ENCODE data around the gene CREB3. TPM values are rescaled to one million over a fixed set of nuclear protein-coding genes. Genes with fewer than 3 reads are reported as not detected.

CREB3 gene
- total RNA-seq, 1 donor from 2014 or later: 28.1 TPM

- intact Hi-C loops (cut with DNase I): no loop called here
- Histone ChIP-seq H3K9me3 (no peaks in the 10 kb centered on the region), H3K36me3 (peaks cover 100% of the 10 kb centered on the region), H3K27me3 (ENCODE audit: low read depth) (no peaks in the 10 kb centered on the region), H3K27ac (no peak overlapping the region), H3K4me1 (no peaks in the 10 kb centered on the region), H3K4me3 (no peak overlapping the region)
- no peak for DNase-seq
- TF ChIP-seq, protein P1, sequence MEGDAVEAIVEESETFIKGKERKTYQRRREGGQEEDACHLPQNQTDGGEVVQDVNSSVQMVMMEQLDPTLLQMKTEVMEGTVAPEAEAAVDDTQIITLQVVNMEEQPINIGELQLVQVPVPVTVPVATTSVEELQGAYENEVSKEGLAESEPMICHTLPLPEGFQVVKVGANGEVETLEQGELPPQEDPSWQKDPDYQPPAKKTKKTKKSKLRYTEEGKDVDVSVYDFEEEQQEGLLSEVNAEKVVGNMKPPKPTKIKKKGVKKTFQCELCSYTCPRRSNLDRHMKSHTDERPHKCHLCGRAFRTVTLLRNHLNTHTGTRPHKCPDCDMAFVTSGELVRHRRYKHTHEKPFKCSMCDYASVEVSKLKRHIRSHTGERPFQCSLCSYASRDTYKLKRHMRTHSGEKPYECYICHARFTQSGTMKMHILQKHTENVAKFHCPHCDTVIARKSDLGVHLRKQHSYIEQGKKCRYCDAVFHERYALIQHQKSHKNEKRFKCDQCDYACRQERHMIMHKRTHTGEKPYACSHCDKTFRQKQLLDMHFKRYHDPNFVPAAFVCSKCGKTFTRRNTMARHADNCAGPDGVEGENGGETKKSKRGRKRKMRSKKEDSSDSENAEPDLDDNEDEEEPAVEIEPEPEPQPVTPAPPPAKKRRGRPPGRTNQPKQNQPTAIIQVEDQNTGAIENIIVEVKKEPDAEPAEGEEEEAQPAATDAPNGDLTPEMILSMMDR (IDR thresholded peaks at IDR 0.05): no peak
- ATAC-seq: no peak
Observed at GRCh38 chr9:35703906-35704672, 28.4 kb upstream of the CREB3 start.

DNA sequence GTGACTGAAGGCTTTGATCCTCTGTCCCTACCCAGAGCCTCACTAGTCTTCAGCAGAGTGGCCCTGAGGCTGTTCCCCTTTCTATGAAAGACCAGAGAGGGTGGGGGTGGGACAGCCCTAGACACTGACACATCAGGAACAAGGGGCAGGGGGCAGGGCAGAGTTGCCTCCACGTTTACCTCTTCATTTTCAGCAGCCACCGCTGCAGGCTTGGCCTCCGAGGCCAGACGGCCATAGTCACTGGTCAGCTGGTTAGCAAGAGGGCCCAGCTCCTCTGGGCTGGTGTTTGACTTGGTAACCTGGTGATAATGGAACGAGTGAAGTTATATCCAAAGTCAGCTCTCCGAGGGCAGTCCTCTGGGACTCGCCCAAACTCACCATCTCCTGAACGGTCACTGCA is 27.1 kb upstream of the CREB3 start:
- no peak for DNase-seq
- Histone ChIP-seq H3K27me3 (ENCODE audit: low read depth) (no peaks in the 10 kb centered on the region), H3K4me1 (no peaks in the 10 kb centered on the region), H3K4me3 (no peak overlapping the region), H3K27ac (no peak overlapping the region), H3K9me3 (no peaks in the 10 kb centered on the region), H3K36me3 (peaks cover 100% of the 10 kb centered on the region)
- no peak for ATAC-seq
- TF ChIP-seq, protein P1 (IDR thresholded peaks at IDR 0.05): no peak
- intact Hi-C loops (cut with DNase I): no loop called here

DNA sequence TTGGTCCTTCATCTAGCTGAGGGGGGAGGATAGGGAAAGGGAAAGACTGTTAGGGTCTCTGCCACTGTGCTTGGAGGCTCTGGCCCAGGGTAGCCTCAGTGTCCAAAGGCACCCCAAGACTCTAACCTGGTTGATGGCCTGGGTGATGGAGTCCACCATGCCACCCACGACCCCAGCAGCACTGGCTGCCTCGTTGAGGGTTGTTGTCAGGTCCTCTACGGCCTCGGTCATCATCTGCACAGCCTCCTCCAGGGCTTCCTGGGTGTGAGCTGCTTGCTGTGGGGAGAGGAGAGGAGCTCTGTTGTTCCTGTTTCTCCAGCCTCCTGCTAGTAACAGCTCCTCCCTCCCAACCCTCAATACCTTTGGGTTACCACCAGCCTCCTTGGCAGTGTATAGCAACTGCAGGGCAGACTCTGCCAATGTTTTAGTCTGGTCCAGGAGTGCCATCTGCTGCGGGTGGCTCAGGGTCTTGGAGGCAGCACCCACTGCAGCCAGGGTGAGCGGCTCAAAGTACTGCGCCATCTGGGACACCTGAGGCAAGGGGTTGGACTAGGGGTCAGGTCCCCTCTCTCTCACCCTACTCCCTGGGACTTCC is 26.5 kb upstream of the CREB3 start:
- ATAC-seq (no peak), DNase-seq (no peak)
- no peak overlapping the region for H3K4me3 ChIP-seq
- TF ChIP-seq, protein P1 (IDR thresholded peaks at IDR 0.05): no peak
- no peak overlapping the region for H3K27ac ChIP-seq
- H3K27me3 ChIP-seq (ENCODE audit: low read depth): no peaks in the 10 kb centered on the region
- no peaks in the 10 kb centered on the region for H3K4me1 ChIP-seq
- intact Hi-C loops (cut with DNase I): no loop called here
- no peaks in the 10 kb centered on the region for H3K9me3 ChIP-seq
- peaks cover 100% of the 10 kb centered on the region for H3K36me3 ChIP-seq

- no peak overlapping the region for H3K4me3 ChIP-seq
- no peak for ATAC-seq
- no peaks in the 10 kb centered on the region for H3K27me3 ChIP-seq (ENCODE audit: low read depth)
- no peaks in the 10 kb centered on the region for H3K4me1 ChIP-seq
- no peak overlapping the region for H3K27ac ChIP-seq
- TF ChIP-seq, protein P1 (IDR thresholded peaks at IDR 0.05): no peak
- H3K9me3 ChIP-seq: no peaks in the 10 kb centered on the region
- no peak for DNase-seq
- intact Hi-C loops (cut with DNase I): no loop called here
- H3K36me3 ChIP-seq: peaks cover 100% of the 10 kb centered on the region
Observed at GRCh38 chr9:35706951-35707350, 25.5 kb upstream of the CREB3 start.

DNA sequence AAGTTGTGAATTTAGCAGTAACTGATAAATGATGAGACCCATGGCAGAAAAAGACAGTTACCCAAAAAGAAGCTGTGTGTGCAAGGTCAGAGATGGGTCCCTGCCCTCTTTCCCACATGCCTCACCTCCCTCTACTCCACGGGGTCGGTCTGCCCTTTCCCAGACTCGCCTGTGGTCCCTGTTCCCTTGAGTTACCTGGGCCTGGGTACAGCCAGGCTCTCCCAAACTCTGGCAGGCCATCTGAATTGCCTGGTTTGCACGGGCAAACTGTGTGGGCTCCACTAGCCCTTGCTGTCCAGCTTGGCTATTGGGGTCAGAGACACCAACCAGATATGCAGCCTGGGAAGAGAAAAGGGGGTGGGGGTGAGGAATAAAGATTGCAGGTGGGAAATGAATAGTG is 24.3 kb upstream of the CREB3 start:
- Histone ChIP-seq H3K4me3 (no peak overlapping the region), H3K9me3 (no peaks in the 10 kb centered on the region), H3K36me3 (peaks cover 100% of the 10 kb centered on the region), H3K27me3 (ENCODE audit: low read depth) (no peaks in the 10 kb centered on the region), H3K27ac (no peak overlapping the region), H3K4me1 (no peaks in the 10 kb centered on the region)
- DNase-seq (no peak), ATAC-seq (no peak)
- intact Hi-C loops (cut with DNase I): no loop called here
- TF ChIP-seq, protein P1 (IDR thresholded peaks at IDR 0.05): no peak

Measured in lower lobe of right lung (tissue), 2 donors.